Hematopoietic multipotent progenitor cell (in vitro differentiated cells): ENCODE measurements around the gene FRY. TPM values are rescaled to one million over a fixed set of nuclear protein-coding genes. Genes with fewer than 3 reads are reported as not detected.
A peak's percentile ranks its signal among the peaks of the same experiment; 100 is the strongest.

Experiments used
- DNase-seq, 3 donors: peaks; one replicate each; pipeline ENCODE4 v3.0.0-alpha.2; 2011 to 2015; ENCODE audit warnings: low read depth in 2 of 3, low spot score in 2 of 3
- total RNA-seq: library from RNA; depleted of rRNA; stranded (reverse); fragments of >200 nt; gene quantifications from one replicate; pipeline ENCODE4 v1.2.3, GENCODE V29; 2012

FRY gene
- total RNA-seq, 1 donor = 28.0 TPM

- no peak for DNase-seq
These were observed 127.7 kb downstream of the FRY start for GRCh38 chr13:32159137-32159869.

GRCh38 chr13:32162395-32163005 is 130.9 kb downstream of the FRY start:
- DNase-seq = no peak

- peak in 2 of 3 donors; percentile 21 to 59 for DNase-seq
These were observed 133.2 kb downstream of the FRY start for GRCh38 chr13:32164622-32165268.

GRCh38 chr13:32165796-32166195 is 134.2 kb downstream of the FRY start:
- no peak for DNase-seq

- no peak for DNase-seq
These were observed 136.6 kb downstream of the FRY start for GRCh38 chr13:32168131-32168530.

GRCh38 chr13:32170841-32171240 is 139.3 kb downstream of the FRY start:
- DNase-seq = no peak

- no peak for DNase-seq
These were observed 142.3 kb downstream of the FRY start for GRCh38 chr13:32173881-32174280.

GRCh38 chr13:32174366-32174765 is 142.8 kb downstream of the FRY start:
- no peak for DNase-seq

GRCh38 chr13:32175307-32175706 is 143.7 kb downstream of the FRY start:
- DNase-seq = peak in 2 of 3 donors; percentile 7 to 12

GRCh38 chr13:32175943-32176342 is 144.4 kb downstream of the FRY start:
- DNase-seq = no peak

- DNase-seq = no peak
These were observed 145.1 kb downstream of the FRY start for GRCh38 chr13:32176696-32177095.

- DNase-seq = no peak
These were observed 147.2 kb downstream of the FRY start for GRCh38 chr13:32178763-32179162.

- DNase-seq = no peak
These were observed 148.1 kb downstream of the FRY start for GRCh38 chr13:32179708-32180107.

GRCh38 chr13:32187651-32188050 is 156.1 kb downstream of the FRY start:
- no peak for DNase-seq

- DNase-seq = no peak
These were observed 160.0 kb downstream of the FRY start for GRCh38 chr13:32191452-32191998.

GRCh38 chr13:32195713-32196112 is 164.1 kb downstream of the FRY start:
- DNase-seq = no peak

GRCh38 chr13:32199168-32199567 is 167.6 kb downstream of the FRY start:
- no peak for DNase-seq

- no peak for DNase-seq
These were observed 169.2 kb downstream of the FRY start for GRCh38 chr13:32200741-32201140.

- no peak for DNase-seq
These were observed 170.2 kb downstream of the FRY start for GRCh38 chr13:32201809-32202208.

GRCh38 chr13:32202268-32202667 is 170.7 kb downstream of the FRY start:
- DNase-seq = no peak

GRCh38 chr13:32203221-32203620 is 171.6 kb downstream of the FRY start:
- DNase-seq = no peak

GRCh38 chr13:32203736-32204135 is 172.2 kb downstream of the FRY start:
- no peak for DNase-seq
